ENCODE data around the gene KDM4D. TPM values are rescaled to one million over a fixed set of nuclear protein-coding genes. Genes with fewer than 3 reads are reported as not detected.

The KDM4D gene
- polyA plus RNA-seq, 3 donors: 0.03 to 0.16 TPM; not detected in 1

DNA sequence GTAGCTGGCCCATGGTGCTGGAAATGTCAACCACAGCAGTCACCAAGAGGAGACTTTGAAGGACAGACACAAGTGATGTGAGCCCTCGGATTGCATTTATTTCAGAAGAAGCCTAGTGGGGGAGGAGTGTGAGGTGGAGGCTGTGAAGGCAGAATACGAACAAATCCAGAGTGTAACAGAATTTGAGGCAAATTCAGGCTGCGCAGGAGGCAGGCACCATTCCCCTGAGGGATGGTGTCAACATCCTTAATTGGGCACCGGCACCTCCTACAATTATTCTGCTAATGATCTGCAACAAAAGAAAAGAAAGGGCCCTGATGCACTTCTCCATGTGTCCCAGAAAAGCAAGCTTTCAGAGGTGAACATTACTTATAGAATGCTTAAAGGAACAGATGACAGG is 32.4 kb upstream of the KDM4D start:
- TF ChIP-seq, protein P1, sequence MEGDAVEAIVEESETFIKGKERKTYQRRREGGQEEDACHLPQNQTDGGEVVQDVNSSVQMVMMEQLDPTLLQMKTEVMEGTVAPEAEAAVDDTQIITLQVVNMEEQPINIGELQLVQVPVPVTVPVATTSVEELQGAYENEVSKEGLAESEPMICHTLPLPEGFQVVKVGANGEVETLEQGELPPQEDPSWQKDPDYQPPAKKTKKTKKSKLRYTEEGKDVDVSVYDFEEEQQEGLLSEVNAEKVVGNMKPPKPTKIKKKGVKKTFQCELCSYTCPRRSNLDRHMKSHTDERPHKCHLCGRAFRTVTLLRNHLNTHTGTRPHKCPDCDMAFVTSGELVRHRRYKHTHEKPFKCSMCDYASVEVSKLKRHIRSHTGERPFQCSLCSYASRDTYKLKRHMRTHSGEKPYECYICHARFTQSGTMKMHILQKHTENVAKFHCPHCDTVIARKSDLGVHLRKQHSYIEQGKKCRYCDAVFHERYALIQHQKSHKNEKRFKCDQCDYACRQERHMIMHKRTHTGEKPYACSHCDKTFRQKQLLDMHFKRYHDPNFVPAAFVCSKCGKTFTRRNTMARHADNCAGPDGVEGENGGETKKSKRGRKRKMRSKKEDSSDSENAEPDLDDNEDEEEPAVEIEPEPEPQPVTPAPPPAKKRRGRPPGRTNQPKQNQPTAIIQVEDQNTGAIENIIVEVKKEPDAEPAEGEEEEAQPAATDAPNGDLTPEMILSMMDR (IDR thresholded peaks at IDR 0.05): no peak
- no peak overlapping the region for H3K4me3 ChIP-seq (replicated peaks in 1 of 3; ENCODE audit: low read depth in 2 of 3, low read length in 3 of 3)
- no peaks in the 10 kb centered on the region for H3K36me3 ChIP-seq (replicated peaks in 1 of 2; ENCODE audit: control insufficient read depth in 1 of 2, insufficient read depth in 2 of 2, low read length in 2 of 2)
- no peaks in the 10 kb centered on the region for H4K20me1 ChIP-seq (ENCODE audit: insufficient read depth, low read length)
- no peak overlapping the region for H3K4me2 ChIP-seq (replicated peaks; ENCODE audit: extremely low read depth, low read length, poor library complexity, severe bottlenecking)
- H3K27me3 ChIP-seq (ENCODE audit: control insufficient read depth in 2 of 2, insufficient read depth in 2 of 2, low read length in 2 of 2): no peaks in the 10 kb centered on the region
- peaks cover 1 to 7% (median 3%) of the 10 kb centered on the region in 3 donors for H3K27me3 Mint-ChIP-seq (ENCODE audit: low read depth in 3 of 3)
- no peaks in the 10 kb centered on the region for H3K9me3 ChIP-seq (replicated peaks in 1 of 2; ENCODE audit: control insufficient read depth in 1 of 2, insufficient read depth in 1 of 2, low read length in 2 of 2)
- DNase-seq: no peak
- no peaks in the 10 kb centered on the region for H3K4me1 ChIP-seq (ENCODE audit: control insufficient read depth in 1 of 2, insufficient read depth in 2 of 2, low read length in 2 of 2)
- no peaks in the 10 kb centered on the region for H3K4me1 Mint-ChIP-seq
- 100% methylated on average over 2 of the region's 4 CpGs for WGBS (ENCODE audit: insufficient coverage)
- H3K79me2 ChIP-seq (ENCODE audit: insufficient read depth, low read length): no peaks in the 10 kb centered on the region
- H3K27ac Mint-ChIP-seq: no peak overlapping the region
- no peaks in the 10 kb centered on the region for H3K36me3 Mint-ChIP-seq
- no peak overlapping the region for H3K27ac ChIP-seq (ENCODE audit: low read depth in 1 of 2, low read length in 2 of 2)
- H2AFZ ChIP-seq (ENCODE audit: insufficient read depth, low read depth, low read length, poor library complexity, severe bottlenecking): no peak overlapping the region
- no peak overlapping the region for H3K9ac ChIP-seq (ENCODE audit: insufficient read depth, low read length, poor library complexity, severe bottlenecking)
- H3K4me3 Mint-ChIP-seq: no peak overlapping the region
- peaks cover 0 to 4% (median 1%) of the 10 kb centered on the region in 7 donors for H3K9me3 Mint-ChIP-seq
- intact Hi-C loops (cut with micrococcal nuclease): no loop called here

DNA sequence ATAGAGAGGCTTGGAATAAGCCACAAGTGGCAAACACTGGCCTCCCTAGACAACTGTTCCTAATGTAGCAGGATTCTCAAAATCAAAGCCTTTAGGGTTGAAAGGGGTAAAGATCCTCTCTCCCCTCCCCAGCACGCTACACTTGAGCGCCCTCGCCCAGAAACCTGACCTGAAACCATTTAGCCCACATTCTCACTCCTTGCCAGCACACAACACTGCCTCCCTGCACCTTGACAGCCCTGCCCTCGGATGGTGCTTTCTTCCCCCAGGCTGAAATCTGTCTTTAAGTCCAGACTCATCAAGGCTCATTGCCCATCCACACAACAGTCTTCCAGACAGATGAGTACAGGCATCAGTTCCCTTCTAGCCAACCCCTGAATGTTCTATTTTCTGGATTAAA is 26.7 kb upstream of the KDM4D start:
- H3K9me3 ChIP-seq (replicated peaks in 1 of 2; ENCODE audit: control insufficient read depth in 1 of 2, insufficient read depth in 1 of 2, low read length in 2 of 2): no peaks in the 10 kb centered on the region
- H3K27ac Mint-ChIP-seq: peak overlapping the region in 1 of 7 donors; percentile 38
- H2AFZ ChIP-seq (ENCODE audit: insufficient read depth, low read depth, low read length, poor library complexity, severe bottlenecking): no peak overlapping the region
- no peaks in the 10 kb centered on the region for H3K79me2 ChIP-seq (ENCODE audit: insufficient read depth, low read length)
- peaks cover 0 to 10% (median 3%) of the 10 kb centered on the region in 7 donors for H3K9me3 Mint-ChIP-seq
- intact Hi-C loops (cut with micrococcal nuclease): no loop called here
- peaks cover 10% of the 10 kb centered on the region for H3K4me1 Mint-ChIP-seq
- WGBS (ENCODE audit: insufficient coverage): 90% methylated on average over 4 of the region's 4 CpGs
- H3K4me2 ChIP-seq (replicated peaks; ENCODE audit: extremely low read depth, low read length, poor library complexity, severe bottlenecking): no peak overlapping the region
- H3K9ac ChIP-seq (ENCODE audit: insufficient read depth, low read length, poor library complexity, severe bottlenecking): no peak overlapping the region
- no peak overlapping the region for H3K4me3 Mint-ChIP-seq
- TF ChIP-seq, protein P1 (IDR thresholded peaks at IDR 0.05): no peak
- H4K20me1 ChIP-seq (ENCODE audit: insufficient read depth, low read length): no peaks in the 10 kb centered on the region
- no peaks in the 10 kb centered on the region for H3K36me3 ChIP-seq (replicated peaks in 1 of 2; ENCODE audit: control insufficient read depth in 1 of 2, insufficient read depth in 2 of 2, low read length in 2 of 2)
- H3K4me1 ChIP-seq (ENCODE audit: control insufficient read depth in 1 of 2, insufficient read depth in 2 of 2, low read length in 2 of 2): peaks cover 8% of the 10 kb centered on the region in 2 donors
- H3K27me3 ChIP-seq (ENCODE audit: control insufficient read depth in 2 of 2, insufficient read depth in 2 of 2, low read length in 2 of 2): no peaks in the 10 kb centered on the region
- DNase-seq: no peak
- no peak overlapping the region for H3K4me3 ChIP-seq (replicated peaks in 1 of 3; ENCODE audit: low read depth in 2 of 3, low read length in 3 of 3)
- no peaks in the 10 kb centered on the region for H3K36me3 Mint-ChIP-seq
- H3K27ac ChIP-seq (ENCODE audit: low read depth in 1 of 2, low read length in 2 of 2): no peak overlapping the region
- peaks cover 0 to 2% (median 0%) of the 10 kb centered on the region in 3 donors for H3K27me3 Mint-ChIP-seq (ENCODE audit: low read depth in 3 of 3)

Measured in CD14-positive monocyte (primary cell).